IMR-90 (cell line): Measurements from ENCODE around the gene RASAL1. TPM values are rescaled to one million over a fixed set of nuclear protein-coding genes. Genes with fewer than 3 reads are reported as not detected.

Source experiments
- ATAC-seq: fragments of 200-7000 bp; cut with Tn5 transposase; 2 replicates; pipeline ENCODE4 v1.9.1; 2020; ENCODE audit warnings: low read depth, mild to moderate bottlenecking, moderate library complexity
- BruUV-seq: library from RNA; stranded (reverse); fragments of 400-500 nt; replicated peaks from 2 replicates; lab custom pipeline; 2021; lab: Mats Ljungman, UMichigan
- CTCF ChIA-PET: fragments of 300-600 bp; formaldehyde crosslinking; extraction: SDS; loops from one replicate; lab custom pipeline; 2021; ENCODE audit warnings: antibody characterized with exemption; lab: Yijun Ruan, JAX
- POLR2A ChIA-PET: fragments of 300-600 bp; sonication (Branson Sonifier 250); formaldehyde crosslinking; loops from one replicate; lab custom pipeline; 2022; ENCODE audit warnings: antibody characterized with exemption; ENCODE audit not compliant: unreplicated experiment; lab: Charles Lee
- DNase-seq: peaks from one replicate; pipeline ENCODE4 v3.0.0; 2013
- H2AFZ ChIP-seq: replicated peaks from 2 replicates; pipeline ENCODE3; 2013; ENCODE audit warnings: low read length, mild to moderate bottlenecking; ENCODE audit not compliant: poor library complexity
- H2AK5ac ChIP-seq: 2 replicates; pipeline ENCODE4 v1.6.1; 2013; ENCODE audit warnings: low read depth, low read length, inconsistent platforms
- H2AK9ac ChIP-seq: replicated peaks from 2 replicates; pipeline ENCODE3; 2013; ENCODE audit warnings: mild to moderate bottlenecking, low read depth, low read length, moderate library complexity; ENCODE audit not compliant: poor library complexity
- H2BK120ac ChIP-seq: 2 replicates; pipeline ENCODE4 v1.6.1; 2013; ENCODE audit warnings: low read depth, low read length, inconsistent platforms
- H2BK15ac ChIP-seq: 3 replicates; pipeline ENCODE4 v1.6.1; 2013; ENCODE audit warnings: low read depth, low read length, inconsistent platforms
- H2BK20ac ChIP-seq: 2 replicates; pipeline ENCODE4 v1.6.1; 2013; ENCODE audit warnings: low read depth, mild to moderate bottlenecking, inconsistent platforms, low read length, moderate library complexity
- H2BK5ac ChIP-seq: 2 replicates; pipeline ENCODE4 v1.6.1; 2013; ENCODE audit warnings: mild to moderate bottlenecking, low read depth, low read length, inconsistent platforms; ENCODE audit not compliant: poor library complexity, severe bottlenecking
- H3K14ac ChIP-seq: replicated peaks from 2 replicates; pipeline ENCODE4 v1.6.1; 2013; ENCODE audit warnings: low read depth, low read length, inconsistent platforms
- H3K18ac ChIP-seq: 2 replicates; pipeline ENCODE4 v1.6.1; 2013; ENCODE audit warnings: low read depth, low read length, control low read depth
- H3K23ac ChIP-seq: 2 replicates; pipeline ENCODE4 v1.6.1; 2013; ENCODE audit warnings: low read depth, low read length, inconsistent platforms
- H3K27ac ChIP-seq: 2 replicates; pipeline ENCODE4 v1.5.1; 2013; ENCODE audit warnings: mild to moderate bottlenecking, control low read depth, low read length; ENCODE audit not compliant: insufficient read depth
- H3K27me3 ChIP-seq: 2 replicates; pipeline ENCODE4 v1.6.1; 2013; ENCODE audit warnings: low read length; ENCODE audit not compliant: control insufficient read depth, insufficient read depth
- H3K36me3 ChIP-seq: 2 replicates; pipeline ENCODE4 v1.6.1; 2013; ENCODE audit warnings: low read length, mixed read lengths; ENCODE audit not compliant: control insufficient read depth, insufficient read depth
- H3K4ac ChIP-seq: 2 replicates; pipeline ENCODE4 v1.6.1; 2013; ENCODE audit warnings: low read depth, low read length, inconsistent platforms
- H3K4me1 ChIP-seq: 2 replicates; pipeline ENCODE4 v1.6.1; 2013; ENCODE audit warnings: low read length, mixed read lengths; ENCODE audit not compliant: control insufficient read depth, insufficient read depth
- H3K4me2 ChIP-seq: 2 replicates; pipeline ENCODE4 v1.6.1; 2013; ENCODE audit warnings: low read depth, mild to moderate bottlenecking, control low read depth, low read length, moderate library complexity
- H3K4me3 ChIP-seq: 2 replicates; pipeline ENCODE4 v1.5.1; 2013; ENCODE audit warnings: low read depth, mild to moderate bottlenecking, control low read depth, low read length, moderate library complexity; ENCODE audit not compliant: insufficient read depth
- H3K56ac ChIP-seq: 2 replicates; pipeline ENCODE4 v1.6.1; 2013; ENCODE audit warnings: low read length, inconsistent platforms; ENCODE audit not compliant: insufficient read depth; ENCODE audit errors: extremely low read depth
- H3K79me1 ChIP-seq, 2 experiments: 2 replicates each; pipeline ENCODE4 v1.6.1; 2013; ENCODE audit warnings: low read length in 2 of 2, inconsistent platforms in 1 of 2, low read depth in 1 of 2
- H3K9ac ChIP-seq: 2 replicates; pipeline ENCODE4 v1.6.1; 2013; ENCODE audit warnings: low read depth, low read length, control low read depth
- H3K9me1 ChIP-seq: 2 replicates; pipeline ENCODE4 v1.6.1; 2013; ENCODE audit warnings: low read length, inconsistent platforms; ENCODE audit not compliant: insufficient read depth
- H3K9me3 ChIP-seq: 2 replicates; pipeline ENCODE4 v1.6.1; 2013; ENCODE audit warnings: low read length; ENCODE audit not compliant: control insufficient read depth, insufficient read depth
- H4K20me1 ChIP-seq: 2 replicates; pipeline ENCODE4 v1.6.1; 2013; ENCODE audit warnings: low read length, inconsistent platforms; ENCODE audit not compliant: insufficient read depth
- H4K5ac ChIP-seq: 2 replicates; pipeline ENCODE4 v1.6.1; 2013; ENCODE audit warnings: mild to moderate bottlenecking, low read depth, low read length, control low read depth
- H4K8ac ChIP-seq, 2 experiments: 2 replicates each; pipeline ENCODE4 v1.6.1; 2013; ENCODE audit warnings: low read depth in 2 of 2, low read length in 2 of 2, control low read depth in 1 of 2, inconsistent platforms in 1 of 2
- H4K91ac ChIP-seq: 2 replicates; pipeline ENCODE4 v1.6.1; 2013; ENCODE audit warnings: low read depth, low read length, inconsistent platforms; ENCODE audit not compliant: insufficient read depth
- BHLHE40 ChIP-seq: fragments of 150-350 bp; IDR thresholded peaks from 2 replicates; pipeline ENCODE4 v1.6.1; 2016; ENCODE audit warnings: mild to moderate bottlenecking, low read depth, low read length
- CEBPB ChIP-seq: IDR thresholded peaks from 2 replicates; pipeline ENCODE4 v1.6.1; 2012; ENCODE audit warnings: low read depth, low read length, improper control_type of control experiment
- CHD1 ChIP-seq: IDR thresholded peaks from 2 replicates; pipeline ENCODE4 v1.6.1; 2012; ENCODE audit warnings: low read depth, low read length, improper control_type of control experiment
- FOS ChIP-seq: fragments of 150-350 bp; IDR thresholded peaks from 2 replicates; pipeline ENCODE4 v1.6.1; 2016; ENCODE audit warnings: low read depth, low read length
- MAFK ChIP-seq: IDR thresholded peaks from 2 replicates; pipeline ENCODE4 v1.6.1; 2012; ENCODE audit warnings: low read depth, low read length, improper control_type of control experiment
- MAZ ChIP-seq: IDR thresholded peaks from 2 replicates; pipeline ENCODE4 v1.6.1; 2012; ENCODE audit warnings: low read depth, mild to moderate bottlenecking, low read length, improper control_type of control experiment, moderate library complexity, borderline replicate concordance
- MXI1 ChIP-seq: IDR thresholded peaks from 2 replicates; pipeline ENCODE4 v1.6.1; 2012; ENCODE audit warnings: low read depth, mild to moderate bottlenecking, low read length, moderate library complexity, borderline replicate concordance
- NFE2L2 ChIP-seq: fragments of 150-350 bp; IDR thresholded peaks from 2 replicates; pipeline ENCODE4 v1.6.1; 2016; ENCODE audit warnings: low read depth, mild to moderate bottlenecking, low read length
- POLR2A ChIP-seq: IDR thresholded peaks from 2 replicates; pipeline ENCODE4 v1.6.1; 2012; ENCODE audit warnings: mild to moderate bottlenecking, low read depth, low read length
- RAD21 ChIP-seq: IDR thresholded peaks from 2 replicates; pipeline ENCODE4 v1.6.1; 2012; ENCODE audit warnings: low read length, improper control_type of control experiment
- RCOR1 ChIP-seq: IDR thresholded peaks from 2 replicates; pipeline ENCODE4 v1.6.1; 2012; ENCODE audit warnings: mild to moderate bottlenecking, low read length, improper control_type of control experiment; ENCODE audit not compliant: insufficient replicate concordance
- RFX5 ChIP-seq: IDR thresholded peaks from 2 replicates; pipeline ENCODE4 v1.8.0; 2012; ENCODE audit warnings: low read depth, mild to moderate bottlenecking, low read length, moderate library complexity
- SMC3 ChIP-seq: fragments of 150-350 bp; IDR thresholded peaks from 2 replicates; pipeline ENCODE4 v1.6.1; 2016; ENCODE audit warnings: low read depth, mild to moderate bottlenecking, antibody characterized with exemption, low read length, moderate library complexity
- USF2 ChIP-seq: fragments of 150-350 bp; IDR thresholded peaks from 2 replicates; pipeline ENCODE4 v1.6.1; 2017; ENCODE audit warnings: mild to moderate bottlenecking, antibody characterized with exemption, low read length, low read depth
- WGBS, 2 experiments: methylation state at CpG; one replicate each; pipeline versions ENCODE4 v1.1.5 to v1.1.7; 2013; ENCODE audit warnings: missing lambda C conversion rate in 2 of 2; ENCODE audit not compliant: insufficient read length in 1 of 2; ENCODE audit errors: extremely low coverage in 2 of 2; 5-methylcytosine and 5-hydroxymethylcytosine counted together
- dilution Hi-C: fragments of 300-500 bp; cut with HindIII; formaldehyde crosslinking; loops from one replicate; pipeline ENCODE4 v1.14.3; 2018; ENCODE audit warnings: low sequenced_read_pairs; ENCODE audit not compliant: unreplicated experiment
- in situ Hi-C: fragments of 300-500 bp; cut with MboI; formaldehyde crosslinking; loops from 3 replicates; pipeline ENCODE4 v1.14.3; 2019; ENCODE audit warnings: low sequenced_read_pairs, inconsistent platforms, mixed read lengths
- intact Hi-C: fragments of 100-400 bp; cut with micrococcal nuclease; formaldehyde crosslinking; loops from 2 replicates; pipeline ENCODE4 v1.10.0; 2022
- polyA plus RNA-seq, 3 experiments: library from polyadenylated mRNA; depleted of rRNA; stranded (reverse); fragments of >200 nt; gene quantifications; 2 replicates each; pipeline ENCODE4 v1.2.3, GENCODE V29; 2012; ENCODE audit warnings: low replicate concordance in 1 of 3
- total RNA-seq: library from RNA; depleted of rRNA; stranded (reverse); fragments of >200 nt; gene quantifications from 2 replicates; pipeline ENCODE4 v1.2.3, GENCODE V29; 2012
- TF ChIP-seq, protein P1 (sequence below): conservative IDR thresholded peaks from 2 replicates; pipeline ENCODE4 v1.5.1; 2012; ENCODE audit warnings: mild to moderate bottlenecking, low read depth, low read length, improper control_type of control experiment
- TF ChIP-seq, protein P2 (sequence below): fragments of 150-350 bp; IDR thresholded peaks from 2 replicates; pipeline ENCODE4 v1.6.1; 2016; ENCODE audit warnings: low read depth, mild to moderate bottlenecking, low read length, moderate library complexity, borderline replicate concordance

RASAL1 gene
- total and polyA plus RNA-seq, 2 of the 4 experiments (the other 2 are of a cell fraction): not detected

- intact Hi-C loops: no loop called here
- Histone ChIP-seq H4K5ac (no peak overlapping the region), H3K36me3 (peaks cover 67% of the 10 kb centered on the region), H3K18ac (no peak overlapping the region), H3K4ac (no peak overlapping the region), H2AK5ac (no peak overlapping the region), H2BK20ac (no peak overlapping the region), H3K9me3 (no peaks in the 10 kb centered on the region), H3K56ac (no peak overlapping the region), H3K4me1 (no peaks in the 10 kb centered on the region; the same call in 1 of the 2 replicates), H3K4me2 (no peak overlapping the region), H2BK15ac (no peak overlapping the region), H2AK9ac (no peak overlapping the region), H3K27ac (no peak overlapping the region), H2AFZ (no peak overlapping the region), H3K79me1 (peaks cover 3 to 5% of the 10 kb centered on the region in 2 experiments; a peak in 2 of 4 replicates), H3K9me1 (no peaks in the 10 kb centered on the region), H3K27me3 (no peaks in the 10 kb centered on the region), H3K14ac (no peak overlapping the region), H4K91ac (no peak overlapping the region), H2BK5ac (no peak overlapping the region), H4K8ac (no peak overlapping the region), H2BK120ac (no peak overlapping the region), H4K20me1 (no peaks in the 10 kb centered on the region; the same call in 1 of the 2 replicates), H3K23ac (no peak overlapping the region), H3K4me3 (no peak overlapping the region), H3K9ac (no peak overlapping the region)
- ATAC-seq: no peak
- TF ChIP-seq BHLHE40: no peak
- no peak for TF ChIP-seq NFE2L2
- no peak for TF ChIP-seq RAD21
- TF ChIP-seq, protein P1, sequence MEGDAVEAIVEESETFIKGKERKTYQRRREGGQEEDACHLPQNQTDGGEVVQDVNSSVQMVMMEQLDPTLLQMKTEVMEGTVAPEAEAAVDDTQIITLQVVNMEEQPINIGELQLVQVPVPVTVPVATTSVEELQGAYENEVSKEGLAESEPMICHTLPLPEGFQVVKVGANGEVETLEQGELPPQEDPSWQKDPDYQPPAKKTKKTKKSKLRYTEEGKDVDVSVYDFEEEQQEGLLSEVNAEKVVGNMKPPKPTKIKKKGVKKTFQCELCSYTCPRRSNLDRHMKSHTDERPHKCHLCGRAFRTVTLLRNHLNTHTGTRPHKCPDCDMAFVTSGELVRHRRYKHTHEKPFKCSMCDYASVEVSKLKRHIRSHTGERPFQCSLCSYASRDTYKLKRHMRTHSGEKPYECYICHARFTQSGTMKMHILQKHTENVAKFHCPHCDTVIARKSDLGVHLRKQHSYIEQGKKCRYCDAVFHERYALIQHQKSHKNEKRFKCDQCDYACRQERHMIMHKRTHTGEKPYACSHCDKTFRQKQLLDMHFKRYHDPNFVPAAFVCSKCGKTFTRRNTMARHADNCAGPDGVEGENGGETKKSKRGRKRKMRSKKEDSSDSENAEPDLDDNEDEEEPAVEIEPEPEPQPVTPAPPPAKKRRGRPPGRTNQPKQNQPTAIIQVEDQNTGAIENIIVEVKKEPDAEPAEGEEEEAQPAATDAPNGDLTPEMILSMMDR: no peak
- no peak for TF ChIP-seq USF2
- TF ChIP-seq RCOR1: no peak
- TF ChIP-seq SMC3: no peak
- TF ChIP-seq CEBPB: no peak
- TF ChIP-seq RFX5: no peak
- TF ChIP-seq CHD1: no peak
- TF ChIP-seq MXI1: no peak
- no peak for TF ChIP-seq MAFK
- no peak for TF ChIP-seq FOS
- TF ChIP-seq, protein P2, sequence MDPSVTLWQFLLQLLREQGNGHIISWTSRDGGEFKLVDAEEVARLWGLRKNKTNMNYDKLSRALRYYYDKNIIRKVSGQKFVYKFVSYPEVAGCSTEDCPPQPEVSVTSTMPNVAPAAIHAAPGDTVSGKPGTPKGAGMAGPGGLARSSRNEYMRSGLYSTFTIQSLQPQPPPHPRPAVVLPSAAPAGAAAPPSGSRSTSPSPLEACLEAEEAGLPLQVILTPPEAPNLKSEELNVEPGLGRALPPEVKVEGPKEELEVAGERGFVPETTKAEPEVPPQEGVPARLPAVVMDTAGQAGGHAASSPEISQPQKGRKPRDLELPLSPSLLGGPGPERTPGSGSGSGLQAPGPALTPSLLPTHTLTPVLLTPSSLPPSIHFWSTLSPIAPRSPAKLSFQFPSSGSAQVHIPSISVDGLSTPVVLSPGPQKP: no peak
- no peak for TF ChIP-seq POLR2A
- no peak for TF ChIP-seq MAZ
- CTCF ChIA-PET: no interaction called here
- no TSS peak for BruUV-seq
- dilution Hi-C loops: no loop called here
- in situ Hi-C loops: no loop called here
- WGBS, 2 experiments: 91% methylated on average over 8 of the region's 10 CpGs; no CpG with 5 or more reads in 1 of the 2 experiments
- DNase-seq: no peak
- POLR2A ChIA-PET: no interaction called here
Observed at GRCh38 chr12:113167868-113168267, 32.3 kb upstream of the RASAL1 start.
